Measurements from ENCODE around the gene DDX17. TPM values are rescaled to one million over a fixed set of nuclear protein-coding genes. Genes with fewer than 3 reads are reported as not detected.

DDX17 gene
- total and polyA plus RNA-seq, 5 donors: 134 to 253 (median 237) TPM

DNA sequence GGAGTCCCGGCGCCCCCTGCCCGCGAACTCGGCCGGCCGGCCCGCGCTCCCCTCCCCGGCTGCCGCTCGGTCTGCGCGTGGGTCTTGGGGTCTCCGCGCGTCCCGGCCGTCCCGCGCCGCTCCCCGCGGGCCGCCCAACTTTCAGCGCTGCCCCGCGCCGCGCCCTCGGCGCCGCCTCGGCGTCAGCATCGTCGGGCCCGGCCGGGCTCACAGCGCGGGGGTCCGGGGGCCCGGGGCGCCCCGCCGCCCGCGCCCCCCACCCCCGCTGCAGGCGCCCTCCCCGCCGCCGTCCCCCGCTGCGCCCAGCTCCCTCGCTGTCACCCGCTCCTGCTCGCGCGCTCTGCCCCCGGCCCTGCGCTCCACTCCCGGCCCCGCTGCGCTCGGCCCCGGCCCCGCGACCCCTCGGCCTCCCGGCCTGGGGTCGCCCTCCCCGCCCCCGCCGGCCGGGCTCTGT lies 51.0 kb downstream of the DDX17 start, which contains the start of gene KCNJ4:
KCNJ4 (minus strand) TSS at position 124 of the 454 bp plus-strand sequence. CDS start 27,067 bp downstream, outside the sequence.
- peaks cover 5% of the 10 kb centered on the region for H3K4me1 ChIP-seq (ENCODE audit: control insufficient read depth, insufficient read depth, low read length)
- H3K9me3 ChIP-seq (ENCODE audit: control insufficient read depth, low read length): no peaks in the 10 kb centered on the region
- DNase-seq (no peak), ATAC-seq (no peak)
- intact Hi-C loops (cut with DNase I): no loop called here
- peak within 1 kb of the TSS; percentile 78 for H3K4me3 ChIP-seq (ENCODE audit: low read length)
- 1% methylated on average over 75 of the region's 76 CpGs for WGBS
- peak within 1 kb of the TSS; percentile 43 for H3K27ac ChIP-seq (ENCODE audit: low read length)
- H3K27me3 ChIP-seq (ENCODE audit: control insufficient read depth, insufficient read depth): no peaks in the 10 kb centered on the region

DNA sequence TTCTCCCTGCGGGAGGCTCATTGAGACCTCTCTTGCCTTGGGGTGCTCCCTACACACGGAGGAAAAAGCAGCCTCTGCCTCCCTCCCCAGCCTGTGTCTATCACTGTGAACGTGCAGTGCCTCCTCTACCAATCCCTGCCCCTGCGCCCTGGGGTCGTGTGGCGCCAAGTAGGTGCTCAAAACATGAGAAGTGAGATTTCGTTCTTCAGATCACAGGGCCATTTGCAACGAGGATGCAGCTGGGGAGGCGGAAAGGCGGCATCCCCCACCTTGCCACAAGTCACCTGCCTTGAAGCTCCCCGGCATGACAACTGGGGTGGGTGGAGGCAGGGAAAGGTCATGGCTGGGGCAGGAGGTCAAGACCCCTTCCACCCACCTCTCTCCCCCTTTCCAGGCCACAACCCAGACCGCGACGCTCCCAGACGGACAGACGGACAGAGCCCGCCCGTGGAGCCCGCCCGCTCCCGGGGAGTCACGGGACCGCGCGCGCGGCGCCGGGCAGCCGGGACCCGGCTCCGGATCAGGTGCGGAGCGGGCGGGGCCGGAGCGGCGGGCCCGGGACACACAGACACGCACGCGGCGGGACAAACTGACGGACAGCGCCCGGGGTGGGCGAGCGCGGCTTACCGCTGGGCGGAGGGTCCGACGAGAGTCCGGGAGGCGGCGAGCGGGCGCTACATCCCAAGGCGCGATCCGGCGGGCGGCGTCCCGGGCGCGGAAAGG lies 51.6 kb downstream of the DDX17 start:
- 7% methylated on average over 67 of the region's 67 CpGs for WGBS
- peak in 1 of 2 donors; percentile 25 for ATAC-seq

DNA sequence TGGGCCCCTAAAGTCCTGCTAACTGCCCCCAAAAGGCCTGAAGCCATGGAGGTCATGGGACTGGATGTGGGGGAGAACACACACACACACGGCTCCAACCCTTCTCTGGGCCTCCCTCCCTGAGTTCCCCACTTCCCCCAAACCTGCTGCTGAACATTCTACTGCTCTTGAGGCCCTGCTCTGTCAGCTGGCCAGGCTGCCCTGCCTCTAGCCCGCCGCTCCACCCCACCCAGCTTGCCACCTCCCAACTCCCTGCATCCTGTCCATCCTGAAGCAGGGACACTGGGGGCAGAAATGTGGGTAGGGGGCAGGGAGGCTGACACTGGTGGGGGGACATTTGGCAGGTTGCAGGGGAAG lies 52.1 kb downstream of the DDX17 start:
- intact Hi-C loops (cut with DNase I): no loop called here
- no peak for DNase-seq
- H3K9me3 ChIP-seq (ENCODE audit: control insufficient read depth, low read length): no peaks in the 10 kb centered on the region

More for the DNA sequence above, 51.6 kb downstream of the DDX17 start:
- DNase-seq: no peak
- Histone ChIP-seq H3K9me3 (ENCODE audit: control insufficient read depth, low read length) (no peaks in the 10 kb centered on the region), H3K27ac (ENCODE audit: low read length) (peak overlapping the region; percentile 13), H3K4me1 (ENCODE audit: control insufficient read depth, insufficient read depth, low read length) (peaks cover 5% of the 10 kb centered on the region), H3K27me3 (ENCODE audit: control insufficient read depth, insufficient read depth) (no peaks in the 10 kb centered on the region), H3K4me3 (ENCODE audit: low read length) (peak overlapping the region; percentile 78)
- intact Hi-C loops (cut with DNase I): no loop called here

DNA sequence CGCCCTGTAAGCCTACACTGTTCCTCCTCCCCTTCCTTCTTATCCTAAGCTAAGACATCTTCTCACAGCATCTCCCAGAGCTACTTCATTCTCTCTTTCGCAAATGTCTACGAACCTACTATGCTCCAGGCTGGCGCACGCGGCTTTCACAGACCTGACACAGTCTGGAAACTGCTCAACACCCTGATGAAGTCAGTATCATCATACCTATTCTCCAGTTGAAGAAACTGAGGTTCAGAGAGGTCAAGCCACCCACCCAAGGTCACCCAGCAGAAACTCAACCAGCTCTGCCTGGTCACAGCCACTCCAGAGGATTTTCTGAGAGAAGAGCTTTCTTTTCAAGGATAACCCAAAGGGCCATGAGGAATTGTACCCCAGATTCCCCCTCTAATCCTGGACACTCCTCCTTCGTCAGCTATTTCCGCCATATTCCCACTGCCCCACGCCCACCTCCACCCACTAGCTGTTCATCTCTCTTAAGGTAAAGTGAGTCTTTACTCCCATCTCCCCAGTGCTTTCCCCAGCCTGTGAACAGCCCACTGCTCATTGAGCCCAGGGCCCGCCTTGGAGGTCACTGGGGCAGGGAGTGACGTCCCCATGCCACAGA lies 52.9 kb downstream of the DDX17 start:
- Histone ChIP-seq H3K9me3 (ENCODE audit: control insufficient read depth, low read length) (no peaks in the 10 kb centered on the region), H3K4me1 (ENCODE audit: control insufficient read depth, insufficient read depth, low read length) (peaks cover 5% of the 10 kb centered on the region), H3K4me3 (ENCODE audit: low read length) (no peak overlapping the region), H3K27me3 (ENCODE audit: control insufficient read depth, insufficient read depth) (no peaks in the 10 kb centered on the region), H3K27ac (ENCODE audit: low read length) (peak overlapping the region; percentile 78)
- ATAC-seq (no peak), DNase-seq (no peak)
- WGBS: 82% methylated on average over 11 of the region's 11 CpGs
- intact Hi-C loops (cut with DNase I): no loop called here

More for the DNA sequence above, 52.1 kb downstream of the DDX17 start:
- H3K27ac ChIP-seq (ENCODE audit: low read length): peak overlapping the region; percentile 13
- ATAC-seq: no peak
- H3K27me3 ChIP-seq (ENCODE audit: control insufficient read depth, insufficient read depth): no peaks in the 10 kb centered on the region
- no peak overlapping the region for H3K4me3 ChIP-seq (ENCODE audit: low read length)
- WGBS: 59% methylated on average over 3 of the region's 3 CpGs
- H3K4me1 ChIP-seq (ENCODE audit: control insufficient read depth, insufficient read depth, low read length): peaks cover 5% of the 10 kb centered on the region

DNA sequence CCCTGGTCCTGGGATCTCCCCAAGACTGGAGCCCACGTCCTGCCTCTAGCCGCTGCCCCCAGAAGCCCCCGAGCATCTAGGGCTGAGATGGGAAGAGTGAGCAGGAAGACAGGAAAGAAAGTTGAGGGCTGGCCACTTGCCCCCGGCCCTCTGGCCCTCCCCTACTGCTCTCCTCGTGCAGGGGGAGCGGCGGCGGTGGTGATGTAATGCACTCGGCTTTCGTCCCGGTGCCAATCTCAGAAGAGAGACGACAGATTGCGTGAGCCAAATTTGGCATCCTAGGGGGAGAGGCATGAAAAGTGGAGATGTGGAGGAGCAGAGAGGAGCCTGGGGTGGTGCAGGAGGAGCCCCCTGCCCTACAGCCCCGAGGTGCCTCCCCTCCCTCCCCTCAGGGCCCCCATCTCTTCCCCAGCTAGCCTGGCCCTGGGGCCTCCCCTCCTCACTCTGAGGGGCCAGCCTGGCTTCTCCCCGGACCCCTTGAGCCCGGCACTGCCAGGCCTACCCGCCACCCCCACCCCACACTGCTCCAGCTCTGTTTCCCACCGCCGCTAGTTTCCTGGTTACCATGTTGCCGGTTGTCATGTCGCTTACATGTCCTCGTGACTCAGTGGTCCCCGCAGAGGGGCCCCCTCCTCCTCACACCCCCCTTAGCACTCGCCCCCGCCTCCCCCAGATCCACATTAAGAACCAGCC lies 53.6 kb downstream of the DDX17 start:
- peak; percentile 74 to 92 (median 85) for DNase-seq
- Histone ChIP-seq H3K9me3 (ENCODE audit: control insufficient read depth, low read length) (no peaks in the 10 kb centered on the region), H3K27me3 (ENCODE audit: control insufficient read depth, insufficient read depth) (no peaks in the 10 kb centered on the region), H3K4me1 (ENCODE audit: control insufficient read depth, insufficient read depth, low read length) (peaks cover 5% of the 10 kb centered on the region), H3K4me3 (ENCODE audit: low read length) (no peak overlapping the region), H3K27ac (ENCODE audit: low read length) (peak overlapping the region; percentile 96)
- 20% methylated on average over 25 of the region's 25 CpGs for WGBS
- intact Hi-C loops (cut with DNase I): no loop called here
- peak; percentile 50 to 54 for ATAC-seq

DNA sequence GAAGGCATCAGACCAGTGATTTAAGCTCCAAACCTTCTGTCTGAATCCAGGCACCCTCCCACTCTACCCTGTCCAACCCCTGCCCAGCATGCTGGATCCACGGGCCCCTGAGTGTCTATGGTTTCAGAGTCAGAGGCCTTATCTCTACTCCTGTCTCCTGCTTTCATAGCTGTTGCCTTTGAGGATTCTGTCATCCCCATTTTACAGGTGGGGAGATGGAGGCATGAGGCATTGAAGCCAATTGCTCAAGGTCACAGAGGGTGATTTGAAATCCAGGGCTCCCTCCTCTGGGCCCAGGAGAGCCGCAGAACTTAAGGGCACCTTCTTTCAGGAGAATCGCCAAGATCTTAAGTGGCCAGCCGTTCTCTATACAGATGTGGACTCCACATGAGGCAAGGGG lies 54.2 kb downstream of the DDX17 start:
- H3K4me1 ChIP-seq (ENCODE audit: control insufficient read depth, insufficient read depth, low read length): peaks cover 5% of the 10 kb centered on the region
- peak overlapping the region; percentile 96 for H3K27ac ChIP-seq (ENCODE audit: low read length)
- H3K27me3 ChIP-seq (ENCODE audit: control insufficient read depth, insufficient read depth): no peaks in the 10 kb centered on the region

DNA sequence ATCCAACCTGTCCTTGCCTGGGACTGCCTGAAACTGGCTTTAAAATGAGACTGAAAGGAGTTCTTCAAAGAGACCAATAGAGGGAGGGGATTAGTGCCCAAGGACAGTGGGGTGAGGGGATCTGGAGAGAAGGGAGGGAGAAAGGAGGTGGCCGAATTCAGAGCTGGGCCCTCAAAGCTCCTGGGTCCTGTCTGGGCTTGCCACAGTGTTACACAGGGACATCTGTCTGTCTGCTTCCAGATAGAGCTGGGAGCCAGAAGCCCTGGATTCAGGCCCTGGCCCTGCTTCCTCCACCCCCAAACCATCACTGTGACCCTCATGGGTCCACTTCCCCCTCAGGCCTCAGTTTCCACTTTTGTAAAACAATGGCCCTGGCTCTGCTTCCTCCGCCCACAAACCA lies 54.7 kb downstream of the DDX17 start:
- WGBS: 94% methylated on average over 2 of the region's 2 CpGs
- ATAC-seq (no peak), DNase-seq (no peak)
- Histone ChIP-seq H3K4me3 (ENCODE audit: low read length) (no peak overlapping the region), H3K27me3 (ENCODE audit: control insufficient read depth, insufficient read depth) (no peaks in the 10 kb centered on the region), H3K4me1 (ENCODE audit: control insufficient read depth, insufficient read depth, low read length) (peaks cover 5% of the 10 kb centered on the region), H3K27ac (ENCODE audit: low read length) (peak overlapping the region; percentile 96), H3K9me3 (ENCODE audit: control insufficient read depth, low read length) (no peaks in the 10 kb centered on the region)
- intact Hi-C loops (cut with DNase I): no loop called here

More for the DNA sequence above, 54.2 kb downstream of the DDX17 start:
- WGBS: 57% methylated on average over 4 of the region's 4 CpGs
- no peak for DNase-seq
- no peaks in the 10 kb centered on the region for H3K9me3 ChIP-seq (ENCODE audit: control insufficient read depth, low read length)
- intact Hi-C loops (cut with DNase I): no loop called here
- H3K4me3 ChIP-seq (ENCODE audit: low read length): no peak overlapping the region
- ATAC-seq: no peak

DNA sequence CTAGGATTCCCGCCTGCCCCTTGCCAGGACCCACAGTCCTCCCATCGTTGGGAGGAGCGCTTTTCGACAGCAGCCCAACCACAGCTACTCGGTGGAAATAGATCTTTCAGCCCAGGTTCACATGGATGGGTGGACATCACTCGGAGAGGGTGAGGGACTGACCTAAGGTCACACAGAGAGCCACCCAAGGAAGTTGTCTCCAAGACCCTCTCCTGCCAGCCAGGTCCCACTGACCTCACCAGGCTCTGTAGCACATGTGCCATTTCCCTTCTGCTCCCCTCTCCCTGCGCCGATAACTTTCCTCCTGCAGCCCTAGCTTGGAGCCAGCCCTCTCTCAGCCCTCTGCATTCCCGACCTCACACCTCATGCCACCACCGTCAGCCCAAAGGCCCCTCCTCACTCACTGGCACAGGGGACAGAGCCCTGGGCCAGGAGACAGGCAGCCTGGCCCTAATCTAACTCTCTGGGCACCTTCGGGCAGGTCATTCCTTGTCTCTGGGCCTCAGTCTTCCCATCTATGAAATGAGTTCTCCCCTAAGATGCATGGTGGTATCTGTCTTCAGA lies 55.8 kb downstream of the DDX17 start:
- 40% methylated on average over 11 of the region's 11 CpGs for WGBS
- H3K9me3 ChIP-seq (ENCODE audit: control insufficient read depth, low read length): no peaks in the 10 kb centered on the region
- H3K4me1 ChIP-seq (ENCODE audit: control insufficient read depth, insufficient read depth, low read length): peaks cover 5% of the 10 kb centered on the region
- H3K27me3 ChIP-seq (ENCODE audit: control insufficient read depth, insufficient read depth): no peaks in the 10 kb centered on the region
- peak overlapping the region; percentile 96 for H3K27ac ChIP-seq (ENCODE audit: low read length)
- DNase-seq: peak in 1 of 3 donors; percentile 76
- peak; percentile 47 to 49 for ATAC-seq
- no peak overlapping the region for H3K4me3 ChIP-seq (ENCODE audit: low read length)
- intact Hi-C loops (cut with DNase I): no loop called here

DNA sequence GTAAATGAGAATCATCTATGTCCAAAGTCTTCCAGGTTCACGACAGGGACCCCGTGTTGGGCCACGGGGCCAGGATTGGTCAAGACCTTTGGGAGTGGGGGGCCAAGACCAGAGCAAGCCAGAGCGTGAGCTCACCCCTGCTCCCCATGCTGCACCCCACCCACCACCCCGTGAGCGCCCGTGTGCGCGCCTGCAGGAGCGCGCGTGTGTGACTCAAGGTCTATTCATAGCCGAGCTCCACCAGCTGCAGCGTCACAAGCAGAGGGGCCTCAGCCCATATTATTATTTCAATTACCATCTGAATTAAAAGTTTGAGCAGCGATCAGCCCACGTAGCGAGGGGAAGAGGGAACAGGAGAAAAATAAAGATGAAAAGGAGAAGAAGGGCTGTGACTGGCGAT lies 56.3 kb downstream of the DDX17 start:
- Histone ChIP-seq H3K9me3 (ENCODE audit: control insufficient read depth, low read length) (no peaks in the 10 kb centered on the region), H3K27ac (ENCODE audit: low read length) (peak overlapping the region; percentile 96), H3K27me3 (ENCODE audit: control insufficient read depth, insufficient read depth) (no peaks in the 10 kb centered on the region), H3K4me3 (ENCODE audit: low read length) (no peak overlapping the region), H3K4me1 (ENCODE audit: control insufficient read depth, insufficient read depth, low read length) (peaks cover 5% of the 10 kb centered on the region)
- 58% methylated on average over 18 of the region's 18 CpGs for WGBS
- DNase-seq (no peak), ATAC-seq (peak; percentile 8 to 51)
- intact Hi-C loops (cut with DNase I): no loop called here

DNA sequence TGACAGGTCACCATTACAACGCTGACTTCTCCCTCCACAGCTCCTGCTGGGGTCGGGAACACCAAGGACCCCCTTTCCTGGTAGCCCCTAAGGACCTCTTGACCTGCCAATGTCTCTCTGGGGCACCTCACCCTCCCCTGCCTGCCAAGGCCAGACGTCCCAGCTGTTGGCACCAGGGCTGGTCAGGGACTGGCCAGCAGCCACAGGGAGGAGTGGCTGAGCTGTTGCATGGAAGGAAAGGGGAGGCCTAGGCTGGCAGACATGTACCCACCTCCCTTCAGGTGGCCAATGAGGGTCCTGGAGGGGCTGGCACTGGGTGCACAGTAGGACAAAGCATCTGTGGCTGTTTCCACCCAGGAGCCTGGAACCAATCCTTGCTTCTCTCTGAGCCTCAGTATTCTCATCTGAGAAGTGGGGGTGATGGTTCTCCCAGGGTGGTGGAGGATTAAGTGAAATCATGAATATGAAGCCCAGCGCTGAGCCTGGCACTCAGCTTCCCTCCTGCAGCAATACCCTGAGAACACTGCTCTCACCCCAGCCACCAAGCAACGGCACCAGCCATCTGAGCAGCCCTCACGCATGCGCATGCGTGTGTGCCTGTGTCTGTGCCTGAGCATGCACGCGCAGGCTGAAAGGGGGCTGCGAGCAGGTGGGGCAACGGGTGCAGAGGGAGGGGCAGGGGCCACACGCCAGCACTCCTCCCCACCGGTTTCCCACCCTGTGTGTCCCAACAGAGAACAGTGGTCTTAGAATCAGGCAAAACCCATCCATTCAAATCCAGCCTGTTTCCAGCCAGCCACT lies 57.0 kb downstream of the DDX17 start:
- peak; percentile 35 to 42 for ATAC-seq
- peak in 1 of 3 donors; percentile 80 for DNase-seq
- 75% methylated on average over 14 of the region's 14 CpGs for WGBS
- H3K27ac ChIP-seq (ENCODE audit: low read length): peak overlapping the region; percentile 96
- H3K9me3 ChIP-seq (ENCODE audit: control insufficient read depth, low read length): no peaks in the 10 kb centered on the region
- intact Hi-C loops (cut with DNase I): no loop called here
- H3K4me3 ChIP-seq (ENCODE audit: low read length): no peak overlapping the region
- H3K4me1 ChIP-seq (ENCODE audit: control insufficient read depth, insufficient read depth, low read length): peaks cover 5% of the 10 kb centered on the region
- no peaks in the 10 kb centered on the region for H3K27me3 ChIP-seq (ENCODE audit: control insufficient read depth, insufficient read depth)

All from right cardiac atrium (tissue), 5 donors.